OCI-LY7 (cell line): ENCODE data around the gene GRAMD2B. TPM values are rescaled to one million over a fixed set of nuclear protein-coding genes. Genes with fewer than 3 reads are reported as not detected.

Experiments used
- BruUV-seq: library from RNA; stranded (reverse); fragments of 400-500 nt; replicated peaks from 2 replicates; lab custom pipeline; 2021; lab: Mats Ljungman, UMichigan
- CTCF ChIA-PET: fragments of 300-600 bp; sonication (Branson Sonifier 250); formaldehyde crosslinking; loops from one replicate; lab custom pipeline; 2022; ENCODE audit warnings: antibody characterized with exemption; ENCODE audit not compliant: unreplicated experiment; lab: Charles Lee
- POLR2A ChIA-PET: fragments of 300-600 bp; sonication (Branson Sonifier 250); formaldehyde crosslinking; loops from one replicate; lab custom pipeline; 2022; ENCODE audit warnings: antibody characterized with exemption; lab: Charles Lee
- DNase-seq: peaks from one replicate; pipeline ENCODE4 v3.0.0-alpha.2; 2015; ENCODE audit warnings: low spot score
- H2AFZ ChIP-seq: fragments of 200-600 bp; sonication (generic), shearing (Covaris generic); 2 replicates; pipeline ENCODE4 v1.6.1; 2014; ENCODE audit warnings: mild to moderate bottlenecking, antibody characterized with exemption, low read length, moderate library complexity
- H3K27ac ChIP-seq: fragments of 200-600 bp; sonication (generic); 2 replicates; pipeline ENCODE4 v1.5.1; 2014; ENCODE audit warnings: mixed run types, low read depth, mild to moderate bottlenecking, moderate library complexity, low read length, inconsistent platforms; ENCODE audit not compliant: poor library complexity, severe bottlenecking
- H3K36me3 ChIP-seq: fragments of 200-600 bp; sonication (generic); 2 replicates; pipeline ENCODE4 v1.6.1; 2014; ENCODE audit warnings: mild to moderate bottlenecking, antibody characterized with exemption, low read length, moderate library complexity, mixed read lengths; ENCODE audit not compliant: insufficient read depth
- H3K4me1 ChIP-seq: fragments of 200-600 bp; sonication (generic); 2 replicates; pipeline ENCODE4 v1.5.1; 2014; ENCODE audit warnings: mild to moderate bottlenecking, low read length; ENCODE audit not compliant: insufficient read depth, poor library complexity, severe bottlenecking
- H3K4me2 ChIP-seq: fragments of 200-600 bp; sonication (generic); 2 replicates; pipeline ENCODE4 v1.6.1; 2014; ENCODE audit warnings: mild to moderate bottlenecking, low read length
- H3K4me3 ChIP-seq: fragments of 200-600 bp; sonication (generic); 2 replicates; pipeline ENCODE4 v1.5.1; 2014; ENCODE audit warnings: mild to moderate bottlenecking, low read depth, low read length; ENCODE audit not compliant: poor library complexity, severe bottlenecking
- H3K79me2 ChIP-seq: fragments of 200-600 bp; sonication (generic); 2 replicates; pipeline ENCODE4 v1.6.1; 2016; ENCODE audit warnings: low read depth, mild to moderate bottlenecking, low read length, moderate library complexity, mixed read lengths; ENCODE audit not compliant: insufficient read depth
- H3K9me2 ChIP-seq: fragments of 200-600 bp; sonication (generic); 2 replicates; pipeline ENCODE4 v1.6.1; 2016; ENCODE audit warnings: mild to moderate bottlenecking, low read length, mixed read lengths; ENCODE audit not compliant: insufficient read depth
- H3K9me3 ChIP-seq: fragments of 200-600 bp; sonication (generic); 2 replicates; pipeline ENCODE4 v1.6.1; 2014; ENCODE audit warnings: mild to moderate bottlenecking, mixed run types, low read length, mixed read lengths
- H4K20me1 ChIP-seq: fragments of 200-600 bp; sonication (generic); 2 replicates; pipeline ENCODE4 v1.6.1; 2014; ENCODE audit warnings: mild to moderate bottlenecking, antibody characterized with exemption, low read length, moderate library complexity, mixed read lengths; ENCODE audit not compliant: insufficient read depth
- EZH2phosphoT487 ChIP-seq: fragments of 200-600 bp; sonication (generic); IDR thresholded peaks from 2 replicates; pipeline ENCODE4 v1.6.1; 2018; ENCODE audit warnings: low read depth, borderline replicate concordance, mild to moderate bottlenecking, mixed run types, antibody characterized with exemption, low read length, moderate library complexity, mixed read lengths
- intact Hi-C: fragments of 100-400 bp; cut with micrococcal nuclease; formaldehyde crosslinking; loops from one replicate; pipeline ENCODE4 v1.10.0; 2022; ENCODE audit not compliant: unreplicated experiment
- total RNA-seq, 2 experiments: library from RNA; depleted of rRNA in 1 of 2; stranded (reverse); fragments of >200 nt in 1 of 2; shearing (Covaris generic) in 1 of 2; gene quantifications; 2 replicates each; pipeline ENCODE4 v1.2.3, GENCODE V29; 2014 to 2022
- TF ChIP-seq, protein P1 (sequence below): fragments of 200-600 bp; sonication (generic); conservative IDR thresholded peaks from 2 replicates; pipeline ENCODE4 v1.5.1; 2014; ENCODE audit warnings: mild to moderate bottlenecking, antibody characterized with exemption, low read length, moderate library complexity, mixed read lengths

The GRAMD2B gene
- total RNA-seq, 2 experiments from 2014 or later, result not detected

DNA sequence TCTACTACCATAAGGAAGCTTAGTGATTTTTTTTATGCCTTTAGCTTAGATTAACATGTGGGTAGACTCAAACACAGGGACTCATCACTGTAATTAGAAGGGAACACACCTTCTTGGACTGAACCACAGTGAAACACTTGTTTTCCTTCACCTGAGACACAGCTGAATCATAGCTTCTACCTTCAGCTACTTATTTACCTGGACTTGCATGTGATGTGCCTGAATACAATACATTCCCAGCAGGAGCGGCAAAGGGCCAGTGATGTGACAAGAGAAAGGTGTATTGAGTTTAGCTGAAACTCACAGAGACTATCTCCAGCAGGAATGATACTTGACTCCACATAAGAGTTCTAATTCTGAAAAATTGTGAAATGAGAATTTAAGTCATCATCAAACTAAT lies 37.8 kb downstream of the GRAMD2B start:
- Histone ChIP-seq H3K9me2 (no peaks in the 10 kb centered on the region), H4K20me1 (no peaks in the 10 kb centered on the region), H2AFZ (no peak overlapping the region), H3K27ac (no peak overlapping the region), H3K4me2 (no peak overlapping the region), H3K4me1 (peaks cover 7% of the 10 kb centered on the region), H3K36me3 (no peaks in the 10 kb centered on the region), H3K9me3 (no peaks in the 10 kb centered on the region), H3K4me3 (no peak overlapping the region), H3K79me2 (no peaks in the 10 kb centered on the region)
- CTCF ChIA-PET, result interaction anchor here (1.4 kb wide), 1 partner anchor 123 kb away, joined by 3 read pairs; no protein-coding TSS in a partner anchor
- no TSS peak for BruUV-seq
- POLR2A ChIA-PET, result interaction anchor here (0.6 kb wide), 2 partner anchors 39 to 68 kb away, joined by 3 read pairs; no protein-coding TSS in a partner anchor
- DNase-seq, result no peak
- TF ChIP-seq, protein P1, sequence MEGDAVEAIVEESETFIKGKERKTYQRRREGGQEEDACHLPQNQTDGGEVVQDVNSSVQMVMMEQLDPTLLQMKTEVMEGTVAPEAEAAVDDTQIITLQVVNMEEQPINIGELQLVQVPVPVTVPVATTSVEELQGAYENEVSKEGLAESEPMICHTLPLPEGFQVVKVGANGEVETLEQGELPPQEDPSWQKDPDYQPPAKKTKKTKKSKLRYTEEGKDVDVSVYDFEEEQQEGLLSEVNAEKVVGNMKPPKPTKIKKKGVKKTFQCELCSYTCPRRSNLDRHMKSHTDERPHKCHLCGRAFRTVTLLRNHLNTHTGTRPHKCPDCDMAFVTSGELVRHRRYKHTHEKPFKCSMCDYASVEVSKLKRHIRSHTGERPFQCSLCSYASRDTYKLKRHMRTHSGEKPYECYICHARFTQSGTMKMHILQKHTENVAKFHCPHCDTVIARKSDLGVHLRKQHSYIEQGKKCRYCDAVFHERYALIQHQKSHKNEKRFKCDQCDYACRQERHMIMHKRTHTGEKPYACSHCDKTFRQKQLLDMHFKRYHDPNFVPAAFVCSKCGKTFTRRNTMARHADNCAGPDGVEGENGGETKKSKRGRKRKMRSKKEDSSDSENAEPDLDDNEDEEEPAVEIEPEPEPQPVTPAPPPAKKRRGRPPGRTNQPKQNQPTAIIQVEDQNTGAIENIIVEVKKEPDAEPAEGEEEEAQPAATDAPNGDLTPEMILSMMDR, result no peak
- no peak for TF ChIP-seq EZH2phosphoT487
- intact Hi-C loops, result no loop called here

DNA sequence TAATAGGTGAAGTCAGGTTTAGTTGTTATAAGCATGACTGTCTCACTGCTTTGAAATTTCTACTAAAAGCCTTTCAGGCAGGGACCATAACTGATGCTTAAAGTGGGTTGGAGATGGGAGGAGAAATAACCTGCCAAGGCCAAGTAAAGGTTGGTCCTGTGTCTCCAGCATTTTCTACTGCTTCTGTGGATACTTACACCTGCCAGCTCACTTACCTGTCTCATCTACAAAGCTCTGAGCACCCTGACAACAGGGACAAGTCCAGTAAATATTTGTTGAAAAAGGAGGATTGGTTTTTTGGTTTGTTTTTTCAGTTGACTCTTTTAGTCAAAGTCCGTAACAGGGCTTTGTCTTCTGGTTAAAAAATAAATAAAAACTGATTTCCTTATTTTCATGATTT lies 38.6 kb downstream of the GRAMD2B start:
- ChIA-PET POLR2A (interaction anchor here (1.3 to 1.6 kb wide), 2 partner anchors 12 to 23 kb away, joined by 3 to 4 read pairs; no protein-coding TSS in a partner anchor), CTCF (no interaction called here)
- intact Hi-C loops, result no loop called here
- H3K4me1 ChIP-seq, result peaks cover 7% of the 10 kb centered on the region
- TF ChIP-seq, protein P1, result no peak
- no TSS peak for BruUV-seq
- H3K9me3 ChIP-seq, result no peaks in the 10 kb centered on the region
- H3K36me3 ChIP-seq, result no peaks in the 10 kb centered on the region
- H3K9me2 ChIP-seq, result no peaks in the 10 kb centered on the region
- no peaks in the 10 kb centered on the region for H4K20me1 ChIP-seq
- no peak overlapping the region for H3K27ac ChIP-seq
- peak overlapping the region; percentile 30; the same call in 1 of the 2 replicates for H2AFZ ChIP-seq
- H3K4me2 ChIP-seq, result peak overlapping the region; percentile 28; the same call in 1 of the 2 replicates
- no peak for DNase-seq
- no peaks in the 10 kb centered on the region for H3K79me2 ChIP-seq
- H3K4me3 ChIP-seq, result no peak overlapping the region

DNA sequence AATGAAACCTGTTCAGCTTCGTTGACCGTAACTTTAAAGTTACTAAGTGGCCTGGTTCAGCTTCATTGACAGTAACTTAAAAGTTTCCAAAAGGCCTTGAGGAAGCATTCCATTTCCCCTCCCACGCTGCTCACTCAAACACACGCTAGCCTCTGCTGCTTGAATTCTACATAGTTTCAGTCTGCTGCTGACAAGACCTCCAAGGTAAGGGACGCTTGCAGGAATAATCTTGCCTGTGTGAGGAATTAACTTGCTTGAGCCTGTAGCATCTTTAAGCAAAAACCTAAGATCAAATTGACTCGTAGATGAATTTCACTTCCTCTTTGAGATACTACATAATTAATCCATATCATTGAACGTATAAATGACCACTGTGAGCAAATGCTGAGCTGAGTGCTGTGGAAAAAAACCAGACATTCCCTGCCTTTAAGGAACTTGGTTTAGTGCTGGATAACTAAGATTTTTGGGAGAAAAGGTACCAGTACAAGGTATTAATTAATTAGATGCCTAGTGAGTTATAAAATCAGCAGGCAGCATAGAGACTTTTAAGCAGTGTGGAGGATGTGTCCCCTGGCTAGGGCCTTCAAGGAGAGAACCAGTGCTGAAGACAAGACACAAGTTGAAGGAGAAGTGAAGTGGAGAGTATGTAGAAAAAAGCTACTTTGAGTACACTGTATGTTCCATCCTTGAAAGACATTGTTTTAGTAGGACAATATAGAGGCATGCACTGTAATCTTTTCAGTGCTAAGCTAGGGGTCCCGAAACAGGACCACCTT lies 39.2 kb downstream of the GRAMD2B start:
- intact Hi-C loops, result no loop called here
- POLR2A ChIA-PET, result interaction anchor here (1.3 to 1.6 kb wide), 2 partner anchors 13 to 23 kb away, joined by 3 to 4 read pairs; no protein-coding TSS in a partner anchor
- no peaks in the 10 kb centered on the region for H3K36me3 ChIP-seq
- no peaks in the 10 kb centered on the region for H3K9me3 ChIP-seq
- H3K79me2 ChIP-seq, result no peaks in the 10 kb centered on the region
- no peak for DNase-seq
- H3K9me2 ChIP-seq, result no peaks in the 10 kb centered on the region
- peaks cover 7% of the 10 kb centered on the region for H3K4me1 ChIP-seq
- no peaks in the 10 kb centered on the region for H4K20me1 ChIP-seq
- TF ChIP-seq, protein P1, result no peak
- no peak for TF ChIP-seq EZH2phosphoT487
- H2AFZ ChIP-seq, result peak overlapping the region; percentile 30; the same call in 1 of the 2 replicates
- H3K27ac ChIP-seq, result no peak overlapping the region
- no TSS peak for BruUV-seq
- H3K4me2 ChIP-seq, result peak overlapping the region; percentile 28; the same call in 1 of the 2 replicates
- H3K4me3 ChIP-seq, result no peak overlapping the region
- CTCF ChIA-PET, result no interaction called here
